GM18508 (cell line): ENCODE results near the gene KRTAP5-2.
"Not testable (repeated sequence)": the region's sequence is repeated elsewhere in the genome, so short reads cannot be mapped to it uniquely, and the experiment has no call there.

Experiments
- ATAC-seq: cut with Tn5 transposase; IDR thresholded peaks from one replicate; pipeline ENCODE4 v1.9.1; 2021; ENCODE audit warnings: moderate number of reproducible peaks; ENCODE audit not compliant: insufficient read depth, unreplicated experiment

The KRTAP5-2 gene, protein sequence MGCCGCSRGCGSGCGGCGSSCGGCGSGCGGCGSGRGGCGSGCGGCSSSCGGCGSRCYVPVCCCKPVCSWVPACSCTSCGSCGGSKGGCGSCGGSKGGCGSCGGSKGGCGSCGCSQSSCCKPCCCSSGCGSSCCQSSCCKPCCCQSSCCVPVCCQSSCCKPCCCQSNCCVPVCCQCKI

GRCh38 chr11:1597994-1598380 is at the start of gene KRTAP5-2:
Gene KRTAP5-2 (minus strand): TSS chr11:1598294. CDS start chr11:1598250, 44 bp downstream.
- ATAC-seq: no peak

GRCh38 chr11:1646540-1646939 is 48.4 kb upstream of the KRTAP5-2 start:
- not testable (repeated sequence) for ATAC-seq

DNA sequence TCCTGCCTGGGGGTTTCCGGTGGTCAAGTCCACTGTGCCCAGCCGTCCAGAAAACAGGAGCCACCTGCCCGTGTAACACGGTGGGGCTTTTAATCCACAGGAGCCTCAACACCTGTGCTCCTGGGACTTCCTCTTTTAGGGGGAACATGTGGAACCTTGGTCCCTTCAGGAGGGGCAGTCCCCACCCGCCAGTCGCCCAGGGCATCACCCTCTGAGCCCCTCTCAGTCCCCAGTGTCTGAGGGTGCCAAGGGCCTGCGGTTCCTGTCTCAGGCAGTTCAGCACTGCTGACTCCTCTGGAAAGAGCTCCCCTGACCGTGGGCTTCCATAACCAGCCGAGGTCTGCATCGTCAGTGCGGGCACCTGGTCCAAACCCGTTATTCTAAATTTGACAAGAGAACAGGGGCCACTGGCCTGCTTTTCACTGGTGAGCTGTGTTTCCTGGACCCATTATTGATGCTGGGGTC is 47.3 kb upstream of the KRTAP5-2 start:
- no peak for ATAC-seq

DNA sequence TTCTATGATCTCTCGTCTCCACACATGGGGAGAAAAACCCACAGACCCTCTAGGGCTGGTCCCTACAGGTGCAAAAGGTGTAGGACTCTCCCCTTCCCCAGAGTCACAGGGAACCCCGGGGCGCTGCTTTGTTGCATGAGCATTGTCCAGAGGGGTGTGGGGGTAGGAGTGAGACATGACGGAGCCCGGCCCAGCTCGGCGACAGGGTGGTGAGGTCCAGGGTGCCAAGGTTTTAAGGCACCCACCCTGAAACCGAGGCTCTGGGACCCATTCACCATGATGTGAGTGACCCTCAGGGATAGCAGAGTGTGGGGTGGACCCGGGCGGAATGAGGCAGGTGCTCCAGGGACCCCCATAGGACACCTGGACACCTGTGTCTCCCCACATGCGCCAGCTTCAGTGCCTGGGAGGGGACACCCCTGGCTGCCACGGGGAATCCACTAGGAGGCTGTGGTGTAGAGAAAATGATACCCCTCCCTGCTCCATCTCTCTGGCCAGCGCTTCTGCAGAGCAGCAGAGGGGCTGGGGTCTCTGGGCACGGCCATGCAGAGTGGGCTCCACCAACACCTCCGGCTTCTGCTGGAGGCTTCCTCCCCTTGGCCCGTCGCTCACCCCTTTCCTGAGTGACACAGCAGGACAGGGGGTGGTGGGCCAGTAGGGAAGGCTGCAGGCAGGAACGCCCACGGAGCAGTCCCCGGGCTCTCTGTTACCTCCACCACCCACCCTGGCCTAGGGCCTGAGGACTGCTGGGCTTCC is 46.7 kb upstream of the KRTAP5-2 start:
- ATAC-seq: no peak

- ATAC-seq: no peak
Measured at GRCh38 chr11:1643146-1643690, 45.1 kb upstream of the KRTAP5-2 start.

DNA sequence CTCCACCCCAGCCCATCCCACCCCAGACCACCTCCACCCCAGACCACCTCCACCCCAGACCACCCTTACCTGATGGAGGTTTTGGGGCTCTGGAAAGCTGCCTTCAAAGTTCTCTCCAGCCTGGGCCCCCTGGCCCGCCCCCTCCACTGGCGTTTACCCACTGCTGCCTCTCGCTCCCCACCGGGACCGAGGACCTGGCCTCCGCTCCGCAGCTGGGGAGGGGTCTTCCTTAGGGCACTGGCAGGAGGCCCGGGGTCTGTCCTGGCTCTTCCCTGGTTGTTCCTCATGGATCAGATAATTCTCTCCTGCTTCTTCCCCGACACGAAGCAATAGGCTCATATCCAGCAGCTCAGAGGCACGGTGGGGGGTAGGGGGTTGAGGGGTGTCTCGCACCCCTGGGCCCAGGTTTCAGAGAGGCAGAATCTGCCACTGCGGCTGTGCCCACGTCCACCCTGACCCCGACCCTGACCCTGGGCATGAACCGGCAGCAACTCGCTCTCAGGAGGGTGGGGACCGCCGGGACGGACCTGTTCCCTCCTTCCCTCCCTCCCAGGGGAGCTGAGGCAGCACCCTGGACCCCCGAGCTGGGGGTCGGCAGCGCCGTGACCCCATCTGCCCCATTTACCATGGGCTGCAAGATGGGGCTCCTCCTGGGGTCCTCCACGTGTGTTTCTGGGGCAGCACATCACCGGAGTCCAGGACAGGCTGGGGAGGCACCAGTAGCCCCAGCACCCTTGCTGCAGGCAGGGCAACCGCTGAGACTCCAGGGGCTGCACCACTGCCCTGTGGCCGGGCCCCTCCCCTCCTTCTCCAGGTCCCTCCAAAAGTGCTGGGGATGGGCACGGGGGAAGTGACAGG is 44.4 kb upstream of the KRTAP5-2 start:
- ATAC-seq: no peak

DNA sequence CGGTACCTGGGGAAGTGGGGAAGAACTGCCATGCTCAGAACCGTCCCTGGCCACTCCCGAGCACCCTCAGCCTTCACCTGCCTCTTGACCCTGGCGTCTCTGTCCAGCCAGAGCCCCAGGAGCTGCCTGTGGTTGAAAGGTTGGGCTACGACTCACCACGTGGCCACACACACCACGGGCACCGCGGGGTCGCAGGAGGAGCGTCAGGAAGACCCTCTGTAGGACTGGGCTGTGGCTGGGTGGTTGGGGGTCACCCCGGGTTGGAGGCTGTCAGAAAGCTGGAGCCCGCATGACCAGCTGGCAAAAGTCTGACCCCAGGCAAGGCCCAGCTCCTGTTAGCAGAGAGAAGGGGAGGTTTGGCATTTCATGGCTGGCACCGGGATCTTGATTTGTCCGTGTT is 43.0 kb upstream of the KRTAP5-2 start:
- no peak for ATAC-seq

GRCh38 chr11:1640076-1640946 is 42.2 kb upstream of the KRTAP5-2 start:
- ATAC-seq: no peak

- no peak for ATAC-seq
Measured at GRCh38 chr11:1639666-1640065, 41.6 kb upstream of the KRTAP5-2 start.

GRCh38 chr11:1639102-1639620 is 41.1 kb upstream of the KRTAP5-2 start:
- no peak for ATAC-seq

DNA sequence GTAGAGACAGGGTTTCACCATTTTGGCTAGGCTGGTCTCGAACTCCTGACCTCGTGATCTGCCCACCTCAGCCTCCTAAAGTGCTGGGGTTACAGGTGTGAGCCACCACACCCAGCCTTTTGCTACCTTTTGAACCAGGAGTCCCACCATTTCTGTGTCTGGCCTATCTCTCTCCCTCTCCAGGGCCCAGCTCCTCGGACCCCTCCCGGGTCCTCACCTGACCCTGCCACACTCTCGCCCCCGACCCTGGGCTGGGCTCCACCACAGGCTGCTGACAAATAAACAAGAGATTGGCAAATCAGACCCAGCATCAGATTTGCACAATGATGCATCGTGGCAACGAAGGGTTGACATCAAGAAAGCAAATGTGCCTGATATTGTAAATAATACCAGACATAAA is 40.2 kb upstream of the KRTAP5-2 start:
- ATAC-seq: no peak

- no peak for ATAC-seq
Measured at GRCh38 chr11:1637628-1638027, 39.5 kb upstream of the KRTAP5-2 start.

GRCh38 chr11:1636291-1636950 is 38.3 kb upstream of the KRTAP5-2 start:
- no peak for ATAC-seq

DNA sequence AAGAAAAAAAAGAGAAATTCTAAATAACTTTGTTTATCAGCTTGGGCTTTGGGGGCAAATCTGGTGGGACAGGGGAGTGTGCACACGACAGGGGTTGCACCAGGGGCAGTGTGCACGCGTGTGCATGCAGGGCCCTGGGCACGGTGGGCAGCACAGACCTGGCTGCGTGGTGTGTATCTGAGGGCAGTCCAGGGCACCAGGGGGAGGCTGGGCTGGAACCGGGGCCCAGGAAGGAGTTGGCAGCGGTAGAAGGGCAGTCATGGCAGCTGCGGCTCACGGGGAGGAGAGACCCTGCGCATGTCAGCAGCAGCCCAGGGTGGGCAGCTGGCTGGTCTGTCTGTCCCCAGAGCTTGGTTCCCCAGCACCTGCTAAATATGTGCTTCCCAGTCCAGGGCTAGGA is 35.8 kb upstream of the KRTAP5-2 start:
- ATAC-seq: no peak

- ATAC-seq: no peak
Measured at GRCh38 chr11:1632053-1632714, 34.1 kb upstream of the KRTAP5-2 start.

- ATAC-seq: no peak
Measured at GRCh38 chr11:1631066-1631568, 33.0 kb upstream of the KRTAP5-2 start.

DNA sequence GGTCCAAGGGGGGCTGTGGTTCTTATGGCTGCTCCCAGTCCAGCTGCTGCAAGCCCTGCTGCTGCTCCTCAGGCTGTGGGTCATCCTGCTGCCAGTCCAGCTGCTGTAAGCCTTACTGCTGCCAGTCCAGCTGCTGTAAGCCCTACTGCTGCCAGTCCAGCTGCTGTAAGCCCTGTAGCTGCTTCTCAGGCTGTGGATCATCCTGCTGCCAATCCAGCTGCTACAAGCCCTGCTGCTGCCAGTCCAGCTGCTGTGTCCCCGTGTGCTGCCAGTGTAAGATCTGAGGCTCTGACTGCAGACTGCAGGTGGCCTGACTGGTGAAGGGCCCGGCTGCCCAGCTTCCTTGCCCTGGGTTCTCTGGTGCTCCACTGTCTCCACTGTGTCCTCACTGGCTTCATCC is 32.2 kb upstream of the KRTAP5-2 start:
- ATAC-seq: no peak
